Keratinocyte (primary cell): ENCODE data around the gene ACOXL. TPM values are rescaled to one million over a fixed set of nuclear protein-coding genes. Genes with fewer than 3 reads are reported as not detected.

Experiments
- DNase-seq: peaks from one replicate; pipeline ENCODE4 v3.0.0-alpha.2; 2011; ENCODE audit warnings: low read depth, missing footprints, low spot score
- FAIRE-seq: peaks from 2 replicates; lab custom pipeline; 2011; peaks lifted over from hg19 to GRCh38; lab: Jason Lieb, UNC
- H2AFZ ChIP-seq: 2 replicates; pipeline ENCODE4 v1.6.0; 2012; ENCODE audit warnings: low read length, control low read depth, inconsistent platforms; ENCODE audit not compliant: control insufficient read depth
- H3K27ac ChIP-seq: 2 replicates; pipeline ENCODE4 v1.5.1; 2011; ENCODE audit warnings: low read length; ENCODE audit not compliant: control insufficient read depth, insufficient read depth
- H3K27me3 ChIP-seq: 3 replicates; pipeline ENCODE4 v1.6.0; 2011; ENCODE audit warnings: low read length; ENCODE audit not compliant: control insufficient read depth, insufficient read depth; ENCODE audit errors: extremely low read depth
- H3K36me3 ChIP-seq, 2 experiments: 2 replicates in 1 of 2; 3 replicates in 1 of 2; pipeline ENCODE4 v1.5.1; 2011; ENCODE audit warnings: low read length in 2 of 2, mild to moderate bottlenecking in 1 of 2; ENCODE audit not compliant: control insufficient read depth in 2 of 2, insufficient read depth in 2 of 2; ENCODE audit errors: extremely low read depth in 1 of 2
- H3K4me1 ChIP-seq: 3 replicates; pipeline ENCODE4 v1.5.1; 2011; ENCODE audit warnings: low read length; ENCODE audit not compliant: control insufficient read depth, insufficient read depth; ENCODE audit errors: extremely low read depth
- H3K4me2 ChIP-seq: 3 replicates; pipeline ENCODE4 v1.6.0; 2011; ENCODE audit warnings: low read depth, low read length; ENCODE audit not compliant: control insufficient read depth, insufficient read depth; ENCODE audit errors: extremely low read depth
- H3K4me3 ChIP-seq, 3 experiments: fragments of 200-600 bp in 1 of 3; sonication (generic) in 1 of 3; 2 replicates in 2 of 3; 3 replicates in 1 of 3; pipeline ENCODE4 v1.5.1; 2011 to 2016; ENCODE audit warnings: low read length in 3 of 3, mild to moderate bottlenecking in 3 of 3, control low read depth in 2 of 3, inconsistent platforms in 1 of 3, low read depth in 1 of 3, mixed read lengths in 1 of 3, mixed run types in 1 of 3, moderate library complexity in 1 of 3; ENCODE audit not compliant: control insufficient read depth in 2 of 3, insufficient read depth in 2 of 3; ENCODE audit errors: extremely low read depth in 1 of 3
- H3K79me2 ChIP-seq: 2 replicates; pipeline ENCODE4 v1.6.0; 2012; ENCODE audit warnings: low read length; ENCODE audit not compliant: control insufficient read depth, insufficient read depth
- H3K9ac ChIP-seq: 3 replicates; pipeline ENCODE4 v1.6.0; 2011; ENCODE audit warnings: low read length; ENCODE audit not compliant: control insufficient read depth, insufficient read depth; ENCODE audit errors: extremely low read depth
- H3K9me1 ChIP-seq: 3 replicates; pipeline ENCODE4 v1.6.0; 2011; ENCODE audit warnings: low read length; ENCODE audit not compliant: control insufficient read depth, insufficient read depth; ENCODE audit errors: extremely low read depth
- H3K9me3 ChIP-seq: 2 replicates; pipeline ENCODE4 v1.5.1; 2012; ENCODE audit warnings: low read depth, low read length; ENCODE audit not compliant: control insufficient read depth
- H4K20me1 ChIP-seq: 3 replicates; pipeline ENCODE4 v1.6.0; 2011; ENCODE audit warnings: low read length; ENCODE audit not compliant: control insufficient read depth, insufficient read depth; ENCODE audit errors: extremely low read depth
- CTCF ChIP-seq, 3 experiments: IDR thresholded peaks in 1 of 3; conservative IDR thresholded peaks in 1 of 3; optimal IDR thresholded peaks in 1 of 3; 2 replicates in 2 of 3; 3 replicates in 1 of 3; pipeline versions ENCODE3 to v1.5.1; 2011; ENCODE audit warnings: low read length in 3 of 3, mild to moderate bottlenecking in 3 of 3, moderate library complexity in 2 of 3, control low read depth in 1 of 3, inconsistent platforms in 1 of 3; ENCODE audit not compliant: insufficient read depth in 2 of 3; ENCODE audit errors: extremely low read depth in 1 of 3
- EZH2 ChIP-seq: IDR thresholded peaks from one replicate; pipeline ENCODE4 v1.6.1; 2012; ENCODE audit warnings: inconsistent platforms, mild to moderate bottlenecking, low read length, moderate library complexity
- dilution Hi-C: fragments of 300-500 bp; cut with MboI; formaldehyde crosslinking; loops from one replicate; pipeline ENCODE4 v1.7.0; 2020; ENCODE audit warnings: low sequenced_read_pairs; ENCODE audit not compliant: extremely low pct_ligation_motif_present
- polyA plus RNA-seq, 5 experiments: library from polyadenylated mRNA; depleted of rRNA in 3 of 5; stranded (reverse) in 3 of 5; stranded (forward) in 1 of 5; unstranded in 1 of 5; fragments of >200 nt; gene quantifications; 1 replicate in 1 of 5; 2 replicates in 3 of 5; 3 replicates in 1 of 5; pipeline versions ENCODE4 v1.2.1 to v1.2.3, GENCODE V29; 2011 to 2012; ENCODE audit warnings: missing spikeins in 2 of 5, low read depth in 1 of 5, low replicate concordance in 1 of 5

The ACOXL gene
- polyA plus RNA-seq, 1 donor (not counting 4 experiments of a cell fraction or from before 2014, with no cell fraction given) = 0.04 TPM

DNA sequence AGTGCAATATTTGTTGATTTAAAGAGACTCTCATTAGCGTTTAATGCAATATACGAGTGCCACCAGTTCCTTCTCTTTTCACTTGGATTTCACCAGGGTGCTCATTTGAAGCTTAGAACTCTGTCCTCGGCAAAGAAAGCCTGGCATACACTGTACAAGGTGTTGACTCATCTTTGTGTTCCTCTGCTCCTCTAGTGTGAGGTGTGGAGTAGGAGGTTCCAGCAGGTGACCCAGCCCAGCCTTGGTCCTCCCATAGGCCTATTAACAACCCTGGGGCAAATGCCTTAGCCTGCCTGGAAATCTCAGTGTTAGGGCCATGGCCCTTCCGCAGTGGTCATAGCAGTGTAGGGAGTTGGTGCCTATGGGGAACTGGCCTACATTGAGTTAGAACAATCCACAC, 408.4 kb downstream of the ACOXL start:
- DNase-seq (no peak), FAIRE-seq (no peak)
- H3K27me3 ChIP-seq = no peaks in the 10 kb centered on the region
- no peak for TF ChIP-seq EZH2
- TF ChIP-seq CTCF (optimal IDR thresholded peaks at IDR 0.05 in 1 of 3, IDR thresholded peaks at IDR 0.05 in 1 of 3, conservative IDR thresholded peaks at IDR 0.05 in 1 of 3; ENCODE audit: extremely low read depth in 1 of 3, insufficient read depth in 2 of 3, low read length in 3 of 3) = no peak
- peaks cover 7% of the 10 kb centered on the region for H3K4me1 ChIP-seq
- dilution Hi-C loops = no loop called here
- H3K9me3 ChIP-seq = no peaks in the 10 kb centered on the region
- H3K27ac ChIP-seq = no peak overlapping the region
- no peaks in the 10 kb centered on the region for H3K9me1 ChIP-seq
- no peaks in the 10 kb centered on the region for H4K20me1 ChIP-seq
- H3K36me3 ChIP-seq = peaks cover 0 to 4% of the 10 kb centered on the region in 2 experiments
- H3K4me3 ChIP-seq = no peak overlapping the region
- H3K4me2 ChIP-seq = no peak overlapping the region
- H3K79me2 ChIP-seq = no peaks in the 10 kb centered on the region
- H3K9ac ChIP-seq = no peak overlapping the region
- H2AFZ ChIP-seq = no peak overlapping the region

GRCh38 chr2:111142101-111142500, 409.7 kb downstream of the ACOXL start:
- Histone ChIP-seq H3K27me3 (no peaks in the 10 kb centered on the region), H3K79me2 (no peaks in the 10 kb centered on the region), H3K9me3 (no peaks in the 10 kb centered on the region), H3K9ac (no peak overlapping the region), H3K4me3 (no peak overlapping the region), H3K4me2 (no peak overlapping the region), H3K27ac (no peak overlapping the region), H3K4me1 (peaks cover 7% of the 10 kb centered on the region), H3K36me3 (peaks cover 0 to 2% of the 10 kb centered on the region in 2 experiments), H4K20me1 (no peaks in the 10 kb centered on the region), H3K9me1 (no peaks in the 10 kb centered on the region), H2AFZ (no peak overlapping the region)
- dilution Hi-C loops = no loop called here
- TF ChIP-seq EZH2 (no peak), CTCF (optimal IDR thresholded peaks at IDR 0.05 in 1 of 3, IDR thresholded peaks at IDR 0.05 in 1 of 3, conservative IDR thresholded peaks at IDR 0.05 in 1 of 3; ENCODE audit: extremely low read depth in 1 of 3, insufficient read depth in 2 of 3, low read length in 3 of 3) (no peak)
- DNase-seq (no peak), FAIRE-seq (no peak)
